Left lung (tissue), 10 donors: ENCODE results near the gene FEM1C. TPM values are rescaled to one million over a fixed set of nuclear protein-coding genes. Genes with fewer than 3 reads are reported as not detected.

ENCODE experiments used
- ATAC-seq: fragments of 200-7000 bp; cut with Tn5 transposase; one replicate; pipeline ENCODE4 v1.9.1; 2020; ENCODE audit warnings: moderate library complexity
- DNase-seq, 4 donors: peaks; one replicate each; pipeline ENCODE4 v3.0.0-alpha.2; 2013 to 2020
- H3K27ac ChIP-seq, 2 donors: fragments of 200-600 bp; sonication (generic) in 1 of 2; one replicate each; pipeline versions ENCODE4 v1.5.0 to v1.8.0; 2020 to 2021
- H3K27me3 ChIP-seq, 2 donors: fragments of 200-600 bp; sonication (generic) in 1 of 2; one replicate each; pipeline versions ENCODE4 v1.5.0 to v1.8.0; 2020 to 2021
- H3K36me3 ChIP-seq, 2 donors: fragments of 200-600 bp; sonication (generic) in 1 of 2; one replicate each; pipeline versions ENCODE4 v1.5.0 to v1.8.0; 2020 to 2021
- H3K4me1 ChIP-seq, 2 donors: fragments of 200-600 bp; one replicate each; pipeline ENCODE4 v1.8.0; 2021
- H3K4me3 ChIP-seq, 2 donors: fragments of 200-600 bp; sonication (generic) in 1 of 2; one replicate each; pipeline versions ENCODE4 v1.5.0 to v1.8.0; 2020 to 2021; ENCODE audit warnings: mild to moderate bottlenecking in 1 of 2
- H3K9me3 ChIP-seq, 2 donors: fragments of 200-600 bp; sonication (generic) in 1 of 2; one replicate each; pipeline versions ENCODE4 v1.5.0 to v1.8.0; 2020 to 2021
- intact Hi-C, 2 donors: fragments of 100-400 bp; cut with DNase I; formaldehyde crosslinking; loops; one replicate each; pipeline versions ENCODE4 v1.11.2 to v1.14.2; 2022
- polyA plus RNA-seq, 6 donors: library from polyadenylated mRNA; unstranded; fragments of 120-200 nt; gene quantifications; one replicate each; pipeline ENCODE4 v1.2.1, GENCODE V29; 2013; ENCODE audit not compliant: insufficient read length in 6 of 6
- total RNA-seq, 2 donors: library from RNA; stranded (reverse); fragmentation: NEBNext Ultra II Directional; extraction: Animal tissue kit (Norgen Biotek cat#: 25700); gene quantifications; one replicate each; pipeline ENCODE4 v1.2.1, GENCODE V29; 2021
- TF ChIP-seq, protein P1 (sequence below), 2 donors: fragments of 200-600 bp; sonication (generic) in 1 of 2; IDR thresholded peaks; one replicate each; pipeline versions ENCODE4 v1.5.0 to v1.8.0; 2021; ENCODE audit warnings: antibody characterized with exemption in 2 of 2
- donor health status: DM: no; HTN: yes; CAD: no.
- donor health status: DM: no; HTN: no; CAD: no.

FEM1C gene
- total and polyA plus RNA-seq, 8 donors = 21.1 to 28.7 (median 23.3) TPM

DNA sequence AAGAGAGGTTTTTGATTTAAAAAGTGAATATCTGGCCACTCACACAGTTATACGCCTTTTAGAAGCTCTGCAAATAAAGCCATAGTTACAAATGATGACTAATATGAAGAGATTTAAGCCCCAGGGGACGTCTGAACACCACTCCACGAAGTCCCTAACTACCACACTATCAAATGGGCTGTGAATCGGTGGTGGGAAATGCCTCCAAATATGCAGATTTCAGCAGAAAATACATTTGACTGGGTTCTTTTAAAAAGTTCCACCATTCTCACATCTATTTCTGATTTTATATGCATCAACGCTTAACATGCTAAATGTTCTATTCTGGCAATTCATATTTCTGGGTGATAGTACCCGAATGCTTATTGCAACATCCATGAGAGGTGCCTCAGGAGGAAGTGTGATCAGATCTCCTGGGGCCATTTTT is 35.2 kb upstream of the FEM1C start:
- no peak for DNase-seq
- TF ChIP-seq, protein P1, sequence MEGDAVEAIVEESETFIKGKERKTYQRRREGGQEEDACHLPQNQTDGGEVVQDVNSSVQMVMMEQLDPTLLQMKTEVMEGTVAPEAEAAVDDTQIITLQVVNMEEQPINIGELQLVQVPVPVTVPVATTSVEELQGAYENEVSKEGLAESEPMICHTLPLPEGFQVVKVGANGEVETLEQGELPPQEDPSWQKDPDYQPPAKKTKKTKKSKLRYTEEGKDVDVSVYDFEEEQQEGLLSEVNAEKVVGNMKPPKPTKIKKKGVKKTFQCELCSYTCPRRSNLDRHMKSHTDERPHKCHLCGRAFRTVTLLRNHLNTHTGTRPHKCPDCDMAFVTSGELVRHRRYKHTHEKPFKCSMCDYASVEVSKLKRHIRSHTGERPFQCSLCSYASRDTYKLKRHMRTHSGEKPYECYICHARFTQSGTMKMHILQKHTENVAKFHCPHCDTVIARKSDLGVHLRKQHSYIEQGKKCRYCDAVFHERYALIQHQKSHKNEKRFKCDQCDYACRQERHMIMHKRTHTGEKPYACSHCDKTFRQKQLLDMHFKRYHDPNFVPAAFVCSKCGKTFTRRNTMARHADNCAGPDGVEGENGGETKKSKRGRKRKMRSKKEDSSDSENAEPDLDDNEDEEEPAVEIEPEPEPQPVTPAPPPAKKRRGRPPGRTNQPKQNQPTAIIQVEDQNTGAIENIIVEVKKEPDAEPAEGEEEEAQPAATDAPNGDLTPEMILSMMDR (IDR thresholded peaks at IDR 0.05) = no peak
- Histone ChIP-seq H3K36me3 (no peaks in the 10 kb centered on the region), H3K4me3 (no peak overlapping the region), H3K4me1 (no peaks in the 10 kb centered on the region), H3K27ac (no peak overlapping the region), H3K9me3 (no peaks in the 10 kb centered on the region), H3K27me3 (no peaks in the 10 kb centered on the region)
- ATAC-seq = no peak
- intact Hi-C loops = no loop called here

DNA sequence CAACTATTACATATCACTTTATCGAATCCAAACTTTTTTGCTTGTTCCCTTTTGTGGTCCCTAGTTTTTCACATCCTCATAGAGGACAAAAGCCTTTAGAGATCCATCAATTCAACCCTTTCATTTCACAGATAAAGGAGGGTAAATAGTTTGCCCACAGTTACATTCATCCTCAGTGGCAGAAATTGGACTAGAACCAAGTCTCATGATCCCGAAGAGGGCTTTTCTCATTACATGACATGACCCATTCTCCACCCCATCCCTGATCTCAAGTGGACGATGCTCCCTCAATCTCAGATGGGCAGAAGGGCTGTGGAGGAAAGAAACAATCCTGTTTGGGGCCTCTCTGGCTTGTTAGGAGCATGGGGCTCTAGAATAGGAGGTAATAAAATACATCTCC is 34.6 kb upstream of the FEM1C start:
- no peak overlapping the region for H3K27ac ChIP-seq
- H3K36me3 ChIP-seq = no peaks in the 10 kb centered on the region
- DNase-seq (no peak), ATAC-seq (no peak)
- no peaks in the 10 kb centered on the region for H3K9me3 ChIP-seq
- no peaks in the 10 kb centered on the region for H3K4me1 ChIP-seq
- no peaks in the 10 kb centered on the region for H3K27me3 ChIP-seq
- intact Hi-C loops = no loop called here
- H3K4me3 ChIP-seq = no peak overlapping the region
- TF ChIP-seq, protein P1 (IDR thresholded peaks at IDR 0.05) = no peak

DNA sequence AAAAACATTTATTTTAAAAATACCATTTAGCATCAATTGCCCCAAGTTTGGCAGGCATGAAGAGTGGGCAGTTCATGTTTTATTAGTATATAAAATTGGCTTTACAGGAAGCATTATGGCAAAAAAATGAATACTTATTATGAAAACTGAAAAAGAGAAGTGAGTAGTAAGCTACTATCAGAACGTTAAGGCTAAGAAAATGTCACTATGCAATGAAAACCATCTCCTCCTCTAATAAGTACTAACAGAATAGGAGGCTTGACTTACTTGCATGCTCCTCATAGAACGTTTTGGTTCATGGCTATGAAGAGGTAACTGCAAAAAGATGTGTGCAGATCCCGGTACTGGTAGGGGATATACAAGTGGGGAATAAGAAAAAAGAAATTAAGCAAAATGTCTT is 34.1 kb upstream of the FEM1C start:
- Histone ChIP-seq H3K4me1 (no peaks in the 10 kb centered on the region), H3K9me3 (no peaks in the 10 kb centered on the region), H3K36me3 (no peaks in the 10 kb centered on the region), H3K4me3 (no peak overlapping the region), H3K27ac (no peak overlapping the region), H3K27me3 (no peaks in the 10 kb centered on the region)
- no peak for DNase-seq
- intact Hi-C loops = no loop called here
- TF ChIP-seq, protein P1 (IDR thresholded peaks at IDR 0.05) = no peak
- no peak for ATAC-seq

DNA sequence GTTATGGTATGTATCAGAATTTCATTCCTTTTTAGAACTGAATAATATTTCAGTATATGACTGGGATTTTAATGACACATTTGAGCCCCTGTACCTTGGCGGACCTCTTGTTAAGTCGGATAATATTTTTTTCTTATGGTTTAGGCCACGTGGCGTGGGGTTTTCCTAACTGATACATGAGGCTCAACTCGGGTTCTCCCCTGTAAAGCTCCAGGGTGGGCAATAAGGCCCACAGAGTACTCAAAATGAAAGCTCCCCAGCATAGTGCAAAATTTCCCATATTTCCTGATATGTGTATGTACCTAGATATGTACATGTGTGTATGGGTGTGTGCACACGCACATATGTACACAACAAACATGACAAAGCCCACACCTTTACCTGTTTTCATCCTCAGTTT is 33.2 kb upstream of the FEM1C start:
- Histone ChIP-seq H3K27me3 (no peaks in the 10 kb centered on the region), H3K4me3 (no peak overlapping the region), H3K36me3 (no peaks in the 10 kb centered on the region), H3K4me1 (no peaks in the 10 kb centered on the region), H3K9me3 (no peaks in the 10 kb centered on the region), H3K27ac (no peak overlapping the region)
- TF ChIP-seq, protein P1 (IDR thresholded peaks at IDR 0.05) = no peak
- DNase-seq (no peak), ATAC-seq (no peak)
- intact Hi-C loops = no loop called here

DNA sequence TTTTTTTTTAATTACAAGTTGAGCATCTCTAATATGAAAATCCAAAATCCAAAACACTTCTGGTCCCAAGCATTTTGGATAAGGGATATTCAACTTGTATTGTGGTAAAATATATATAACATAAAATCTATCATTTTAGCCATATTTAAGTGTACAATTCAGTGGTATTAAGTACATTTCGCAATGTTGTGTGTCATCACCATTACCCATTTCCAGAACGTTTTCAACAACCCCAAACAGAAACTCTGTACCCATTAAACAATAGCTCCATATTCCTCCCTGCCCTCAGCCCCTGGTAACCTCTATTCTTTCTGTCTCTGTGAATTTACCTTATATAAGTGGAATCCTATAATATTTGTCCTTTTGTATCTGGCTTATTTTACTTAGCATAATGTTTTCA is 32.8 kb upstream of the FEM1C start:
- ATAC-seq = no peak
- H3K9me3 ChIP-seq = no peaks in the 10 kb centered on the region
- intact Hi-C loops = no loop called here
- H3K27me3 ChIP-seq = no peaks in the 10 kb centered on the region
- no peak for DNase-seq
- no peaks in the 10 kb centered on the region for H3K4me1 ChIP-seq
- H3K4me3 ChIP-seq = no peak overlapping the region
- TF ChIP-seq, protein P1 (IDR thresholded peaks at IDR 0.05) = no peak
- H3K27ac ChIP-seq = no peak overlapping the region
- H3K36me3 ChIP-seq = no peaks in the 10 kb centered on the region
